H9 (cell line): ENCODE data around the gene CNDP2. TPM values are rescaled to one million over a fixed set of nuclear protein-coding genes. Genes with fewer than 3 reads are reported as not detected.
"Not testable (repeated sequence)": the region's sequence is repeated elsewhere in the genome, so short reads cannot be mapped to it uniquely, and the experiment has no call there.

Experiments
- DNase-seq: peaks from one replicate; pipeline ENCODE4 v3.0.0-alpha.2; 2017
- H2AFZ ChIP-seq: one replicate; pipeline ENCODE4 v1.6.1; 2013; ENCODE audit warnings: mild to moderate bottlenecking, low read length, control low read depth, moderate library complexity
- H2AK5ac ChIP-seq: 2 replicates; pipeline ENCODE4 v1.6.1; 2013; ENCODE audit warnings: low read length, control low read depth, mixed read lengths; ENCODE audit not compliant: insufficient read length
- H2BK120ac ChIP-seq: one replicate; pipeline ENCODE4 v1.6.1; 2013; ENCODE audit warnings: low read depth, mild to moderate bottlenecking, low read length, control low read depth, inconsistent platforms; ENCODE audit not compliant: poor library complexity, severe bottlenecking
- H2BK12ac ChIP-seq: 2 replicates; pipeline ENCODE4 v1.6.1; 2013; ENCODE audit warnings: low read length, control low read depth, mixed read lengths, low read depth; ENCODE audit not compliant: insufficient read length
- H2BK15ac ChIP-seq: 2 replicates; pipeline ENCODE4 v1.6.1; 2013; ENCODE audit warnings: low read depth, low read length, control low read depth
- H2BK20ac ChIP-seq: one replicate; pipeline ENCODE4 v1.6.1; 2013; ENCODE audit warnings: low read depth, mild to moderate bottlenecking, low read length, control low read depth, inconsistent platforms; ENCODE audit not compliant: poor library complexity, severe bottlenecking
- H2BK5ac ChIP-seq: 2 replicates; pipeline ENCODE4 v1.6.1; 2013; ENCODE audit warnings: low read length, control low read depth, mixed read lengths; ENCODE audit not compliant: insufficient read length
- H3K14ac ChIP-seq: 2 replicates; pipeline ENCODE4 v1.6.1; 2013; ENCODE audit warnings: low read length, control low read depth; ENCODE audit not compliant: insufficient read depth
- H3K18ac ChIP-seq: 2 replicates; pipeline ENCODE4 v1.6.1; 2013; ENCODE audit warnings: low read depth, mild to moderate bottlenecking, mixed read lengths, low read length, control low read depth; ENCODE audit not compliant: insufficient read length
- H3K23ac ChIP-seq: 2 replicates; pipeline ENCODE4 v1.6.1; 2013; ENCODE audit warnings: low read length, control low read depth, mixed read lengths, low read depth; ENCODE audit not compliant: insufficient read length
- H3K23me2 ChIP-seq: 2 replicates; pipeline ENCODE4 v1.6.1; 2013; ENCODE audit warnings: low read depth, mild to moderate bottlenecking, mixed read lengths, low read length, control low read depth; ENCODE audit not compliant: insufficient read length, poor library complexity, severe bottlenecking
- H3K27ac ChIP-seq: 2 replicates; pipeline ENCODE4 v1.5.1; 2013; ENCODE audit warnings: low read length, control low read depth, mixed read lengths, low read depth; ENCODE audit not compliant: insufficient read length
- H3K27me3 ChIP-seq: 2 replicates; pipeline ENCODE4 v1.6.1; 2013; ENCODE audit warnings: low read length, control low read depth, inconsistent platforms; ENCODE audit not compliant: insufficient read depth
- H3K4ac ChIP-seq: 2 replicates; pipeline ENCODE4 v1.6.1; 2013; ENCODE audit warnings: low read depth, mild to moderate bottlenecking, control low read depth, inconsistent platforms, low read length, moderate library complexity
- H3K4me1 ChIP-seq: 2 replicates; pipeline ENCODE4 v1.6.1; 2013; ENCODE audit warnings: low read length, control low read depth, inconsistent platforms; ENCODE audit not compliant: insufficient read depth
- H3K4me2 ChIP-seq: 2 replicates; pipeline ENCODE4 v1.6.1; 2013; ENCODE audit warnings: low read length, control low read depth, mixed read lengths; ENCODE audit not compliant: insufficient read length, insufficient read depth
- H3K56ac ChIP-seq: 2 replicates; pipeline ENCODE4 v1.6.1; 2013; ENCODE audit warnings: low read depth, mild to moderate bottlenecking, mixed read lengths, low read length, control low read depth; ENCODE audit not compliant: insufficient read length
- H3K79me1 ChIP-seq: 2 replicates; pipeline ENCODE4 v1.6.1; 2013; ENCODE audit warnings: low read depth, mild to moderate bottlenecking, moderate library complexity, low read length, control low read depth, inconsistent platforms; ENCODE audit not compliant: insufficient read depth, poor library complexity, severe bottlenecking
- H3K79me2 ChIP-seq: 2 replicates; pipeline ENCODE4 v1.6.1; 2013; ENCODE audit warnings: low read length, control low read depth, inconsistent platforms; ENCODE audit not compliant: insufficient read depth
- H3K9ac ChIP-seq: 2 replicates; pipeline ENCODE4 v1.6.1; 2013; ENCODE audit warnings: low read length, control low read depth, mixed read lengths; ENCODE audit not compliant: insufficient read length; ENCODE audit errors: extremely low read depth
- H3K9me3 ChIP-seq: one replicate; pipeline ENCODE4 v1.6.1; 2013; ENCODE audit warnings: low read depth, low read length, inconsistent platforms; ENCODE audit not compliant: control insufficient read depth
- H3T11ph ChIP-seq: one replicate; pipeline ENCODE4 v1.6.1; 2013; ENCODE audit warnings: mild to moderate bottlenecking, low read length, control low read depth, inconsistent platforms
- H4K20me1 ChIP-seq: one replicate; pipeline ENCODE4 v1.6.1; 2013; ENCODE audit not compliant: control insufficient read depth, insufficient read length, insufficient read depth
- H4K5ac ChIP-seq: 2 replicates; pipeline ENCODE4 v1.6.1; 2013; ENCODE audit warnings: low read depth, mild to moderate bottlenecking, mixed read lengths, low read length, control low read depth; ENCODE audit not compliant: insufficient read length
- H4K8ac ChIP-seq: replicated peaks from 2 replicates; pipeline ENCODE4 v1.6.1; 2013; ENCODE audit warnings: low read length, control low read depth, mixed read lengths, low read depth; ENCODE audit not compliant: insufficient read length
- H4K91ac ChIP-seq: 2 replicates; pipeline ENCODE4 v1.6.1; 2013; ENCODE audit warnings: low read depth, mild to moderate bottlenecking, moderate library complexity, mixed read lengths, low read length, control low read depth; ENCODE audit not compliant: insufficient read length
- H3K27ac Mint-ChIP-seq, 3 experiments: 2 replicates in 2 of 3; 3 replicates in 1 of 3; pipeline ENCODE4 v1.8.0; 2020 to 2021; ENCODE audit warnings: mixed read lengths in 3 of 3, mild to moderate bottlenecking in 1 of 3, moderate library complexity in 1 of 3
- H3K27me3 Mint-ChIP-seq: 2 replicates; pipeline ENCODE4 v1.8.0; 2021; ENCODE audit warnings: low read depth, mild to moderate bottlenecking, moderate library complexity, mixed read lengths
- H3K36me3 Mint-ChIP-seq, 3 experiments: 2 replicates in 2 of 3; 3 replicates in 1 of 3; pipeline ENCODE4 v1.8.0; 2020 to 2021; ENCODE audit warnings: low read depth in 3 of 3, mixed read lengths in 3 of 3; ENCODE audit not compliant: insufficient read depth in 1 of 3
- H3K4me1 Mint-ChIP-seq, 2 experiments: 2 replicates each; pipeline ENCODE4 v1.8.0; 2020; ENCODE audit warnings: mixed read lengths in 2 of 2
- H3K4me3 Mint-ChIP-seq, 2 experiments: 2 replicates in 1 of 2; 3 replicates in 1 of 2; pipeline ENCODE4 v1.8.0; 2020 to 2021; ENCODE audit warnings: mild to moderate bottlenecking in 2 of 2, mixed read lengths in 2 of 2, moderate library complexity in 1 of 2
- H3K9me3 Mint-ChIP-seq, 2 experiments: 2 replicates in 1 of 2; 3 replicates in 1 of 2; pipeline ENCODE4 v1.8.0; 2020; ENCODE audit warnings: mild to moderate bottlenecking in 2 of 2, mixed read lengths in 2 of 2, moderate library complexity in 1 of 2
- WGBS: extraction: QIAGEN DNeasy Blood & Tissue Kit; methylation state at CpG from one replicate; pipeline ENCODE4 v1.1.7; 2013; ENCODE audit warnings: missing lambda C conversion rate, low lambda C conversion rate, mixed read lengths; ENCODE audit not compliant: insufficient read length; ENCODE audit errors: extremely low coverage; 5-methylcytosine and 5-hydroxymethylcytosine counted together
- total RNA-seq: library from RNA; stranded (reverse); gene quantifications from 2 replicates; pipeline ENCODE4 v1.2.1, GENCODE V29; 2021
- TF ChIP-seq, protein P1 (sequence below): fragments of 200-600 bp; sonication (generic); conservative IDR thresholded peaks from 3 replicates; pipeline ENCODE4 v1.8.0; 2021; ENCODE audit warnings: antibody characterized with exemption, mild to moderate bottlenecking

The CNDP2 gene
- total RNA-seq, 1 experiment from 2014 or later: 212 TPM

DNA sequence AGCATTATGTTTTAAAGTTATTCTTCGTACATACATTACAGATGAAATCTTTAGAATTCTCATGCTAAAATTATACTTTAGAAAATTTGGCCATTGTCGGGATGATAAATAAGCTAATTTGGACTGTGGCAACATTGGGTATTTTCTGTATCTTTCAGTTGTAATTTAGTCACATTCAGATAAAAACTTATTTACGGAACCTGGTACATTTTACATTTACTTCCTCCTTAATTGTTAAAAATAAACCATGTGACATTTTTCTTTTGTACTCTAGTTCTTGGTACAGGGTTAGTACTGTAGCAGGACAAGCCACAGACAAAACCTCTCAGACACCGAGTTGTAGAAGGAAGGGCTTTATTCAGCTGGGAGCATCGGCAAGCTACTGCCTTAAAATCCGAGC, 4.2 kb downstream of the CNDP2 start:
- Histone ChIP-seq H3K18ac (no peak overlapping the region), H2BK120ac (no peak overlapping the region), H2AK5ac (no peak overlapping the region), H4K20me1 (no peaks in the 10 kb centered on the region), H3K9ac (no peak overlapping the region), H2BK20ac (no peak overlapping the region), H3K27me3 (no peaks in the 10 kb centered on the region), H3K27ac (no peak overlapping the region), H3K23me2 (peaks cover 7% of the 10 kb centered on the region), H3K56ac (no peak overlapping the region), H2BK12ac (no peak overlapping the region), H2AFZ (no peak overlapping the region), H2BK15ac (no peak overlapping the region), H3K79me2 (peaks cover 9% of the 10 kb centered on the region; the same call in 1 of the 2 replicates), H3K4ac (no peak overlapping the region), H4K5ac (no peak overlapping the region), H3K4me2 (no peak overlapping the region), H3K9me3 (no peaks in the 10 kb centered on the region), H4K8ac (no peak overlapping the region), H3K4me1 (peaks cover 3% of the 10 kb centered on the region; the same call in 1 of the 2 replicates), H3K14ac (no peak overlapping the region), H3K23ac (no peak overlapping the region), H3T11ph (no peak overlapping the region), H4K91ac (no peak overlapping the region), H2BK5ac (no peak overlapping the region), H3K79me1 (peaks cover 7% of the 10 kb centered on the region)
- H3K27ac Mint-ChIP-seq: no peak overlapping the region; a peak in 1 of 7 replicates
- H3K9me3 Mint-ChIP-seq: no peaks in the 10 kb centered on the region; a peak in 1 of 5 replicates
- TF ChIP-seq, protein P1, sequence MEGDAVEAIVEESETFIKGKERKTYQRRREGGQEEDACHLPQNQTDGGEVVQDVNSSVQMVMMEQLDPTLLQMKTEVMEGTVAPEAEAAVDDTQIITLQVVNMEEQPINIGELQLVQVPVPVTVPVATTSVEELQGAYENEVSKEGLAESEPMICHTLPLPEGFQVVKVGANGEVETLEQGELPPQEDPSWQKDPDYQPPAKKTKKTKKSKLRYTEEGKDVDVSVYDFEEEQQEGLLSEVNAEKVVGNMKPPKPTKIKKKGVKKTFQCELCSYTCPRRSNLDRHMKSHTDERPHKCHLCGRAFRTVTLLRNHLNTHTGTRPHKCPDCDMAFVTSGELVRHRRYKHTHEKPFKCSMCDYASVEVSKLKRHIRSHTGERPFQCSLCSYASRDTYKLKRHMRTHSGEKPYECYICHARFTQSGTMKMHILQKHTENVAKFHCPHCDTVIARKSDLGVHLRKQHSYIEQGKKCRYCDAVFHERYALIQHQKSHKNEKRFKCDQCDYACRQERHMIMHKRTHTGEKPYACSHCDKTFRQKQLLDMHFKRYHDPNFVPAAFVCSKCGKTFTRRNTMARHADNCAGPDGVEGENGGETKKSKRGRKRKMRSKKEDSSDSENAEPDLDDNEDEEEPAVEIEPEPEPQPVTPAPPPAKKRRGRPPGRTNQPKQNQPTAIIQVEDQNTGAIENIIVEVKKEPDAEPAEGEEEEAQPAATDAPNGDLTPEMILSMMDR: no peak
- H3K4me1 Mint-ChIP-seq: peaks cover 23 to 26% of the 10 kb centered on the region in 2 experiments
- peaks cover 41 to 62% (median 61%) of the 10 kb centered on the region in 3 experiments for H3K36me3 Mint-ChIP-seq
- no peak overlapping the region for H3K4me3 Mint-ChIP-seq
- no peak for DNase-seq
- WGBS: no CpG with 5 or more reads among the region's 6 CpGs
- no peaks in the 10 kb centered on the region for H3K27me3 Mint-ChIP-seq

DNA sequence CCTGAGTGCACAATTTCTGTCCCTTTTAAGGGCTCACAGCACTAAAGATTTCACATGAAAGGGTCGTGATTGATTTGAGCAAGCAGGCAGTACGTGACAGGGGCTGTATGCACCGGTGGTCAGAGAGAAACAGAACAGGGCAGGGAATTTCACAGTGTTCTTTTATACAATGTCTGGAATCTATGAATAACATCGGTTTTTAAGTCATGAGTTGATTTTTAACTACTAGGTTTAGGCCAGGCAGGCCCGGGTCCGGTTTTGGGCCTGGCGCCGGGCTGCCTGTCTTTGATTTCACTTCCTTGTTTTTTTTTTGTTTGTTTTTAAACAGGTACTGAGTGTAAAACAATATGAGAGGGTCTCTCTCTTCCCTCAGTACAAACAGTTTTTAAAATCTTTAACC, 4.6 kb downstream of the CNDP2 start:
- Mint-ChIP-seq H3K4me1 (peaks cover 24 to 29% of the 10 kb centered on the region in 2 experiments), H3K36me3 (peaks cover 44 to 66% (median 65%) of the 10 kb centered on the region in 3 experiments)
- WGBS: no CpG with 5 or more reads among the region's 8 CpGs
- not testable (repeated sequence) for H4K20me1 ChIP-seq, H3K27ac ChIP-seq, H3K56ac ChIP-seq, DNase-seq, H3K79me2 ChIP-seq, H3K79me1 ChIP-seq, H2BK20ac ChIP-seq, H3K23ac ChIP-seq, H3K27ac Mint-ChIP-seq, H2BK12ac ChIP-seq, H3K9me3 Mint-ChIP-seq, H4K8ac ChIP-seq, H3K4me1 ChIP-seq, H3K18ac ChIP-seq, H3K27me3 Mint-ChIP-seq, H3K4me2 ChIP-seq, H2AK5ac ChIP-seq, H4K91ac ChIP-seq, H3K4me3 Mint-ChIP-seq, H3K9me3 ChIP-seq, H3K14ac ChIP-seq, H3K4ac ChIP-seq, H2BK120ac ChIP-seq, H3K23me2 ChIP-seq, H3K27me3 ChIP-seq, H3K9ac ChIP-seq, H3T11ph ChIP-seq, H4K5ac ChIP-seq, H2BK5ac ChIP-seq, H2BK15ac ChIP-seq, H2AFZ ChIP-seq
